GM12872 (cell line): ENCODE measurements around the gene FXYD6.

Source experiments
- CTCF ChIP-seq: IDR thresholded peaks from 3 replicates; pipeline ENCODE4 v1.5.1; 2011; ENCODE audit warnings: low read depth, mild to moderate bottlenecking, low read length, moderate library complexity; ENCODE audit not compliant: insufficient read depth

The FXYD6 gene

GRCh38 chr11:117908959-117909610 lies 32.6 kb upstream of the FXYD6 start:
- no peak for TF ChIP-seq CTCF

GRCh38 chr11:117908109-117908895 lies 31.8 kb upstream of the FXYD6 start:
- TF ChIP-seq CTCF: no peak

GRCh38 chr11:117907276-117908108 lies 31.0 kb upstream of the FXYD6 start:
- TF ChIP-seq CTCF: no peak

- TF ChIP-seq CTCF: no peak
Observed at GRCh38 chr11:117906710-117907109, 30.3 kb upstream of the FXYD6 start.

GRCh38 chr11:117906126-117906525 lies 29.7 kb upstream of the FXYD6 start:
- TF ChIP-seq CTCF: no peak

GRCh38 chr11:117905524-117905923 lies 29.1 kb upstream of the FXYD6 start:
- no peak for TF ChIP-seq CTCF
